HepG2 (cell line): ENCODE data around the gene CDK5R1. TPM values are rescaled to one million over a fixed set of nuclear protein-coding genes. Genes with fewer than 3 reads are reported as not detected.

Experiments
- ATAC-seq: fragments of 200-7000 bp; cut with Tn5 transposase; 3 replicates; pipeline ENCODE4 v1.9.1; 2020; ENCODE audit warnings: mild to moderate bottlenecking, moderate library complexity
- BruUV-seq: library from RNA; stranded (reverse); fragments of 400-500 nt; replicated peaks from 2 replicates; lab custom pipeline; 2021; lab: Mats Ljungman, UMichigan
- CTCF ChIA-PET: fragments of 300-600 bp; formaldehyde crosslinking; extraction: SDS; loops from one replicate; lab custom pipeline; 2021; ENCODE audit warnings: low total read pairs, inconsistent platforms, low intra/inter-chr PET ratio; lab: Yijun Ruan, JAX
- POLR2A ChIA-PET: fragments of 350-600 bp; sonication (Branson Sonifier 250); formaldehyde crosslinking; loops from one replicate; lab custom pipeline; 2020; ENCODE audit warnings: antibody characterized with exemption, inconsistent platforms; lab: Yijun Ruan, JAX
- DNase-seq: peaks from one replicate; pipeline ENCODE4 v3.0.0-alpha.2; 2015; ENCODE audit warnings: low spot score
- FAIRE-seq: peaks from 3 replicates; lab custom pipeline; 2011; peaks lifted over from hg19 to GRCh38; lab: Jason Lieb, UNC
- H2AFZ ChIP-seq: one replicate; pipeline ENCODE4 v1.6.1; 2011; ENCODE audit warnings: low read length, inconsistent platforms
- H3K27ac ChIP-seq: fragments of 300-600 bp; 3 replicates; pipeline ENCODE4 v1.8.0; 2011; ENCODE audit warnings: mixed run types, mild to moderate bottlenecking, mixed read lengths, low read length, inconsistent platforms; ENCODE audit not compliant: insufficient read depth; ENCODE audit errors: extremely low read length
- H3K27me3 ChIP-seq, 2 experiments: fragments of 200-600 bp in 1 of 2; 2 replicates in 1 of 2; 3 replicates in 1 of 2; pipeline versions ENCODE4 v1.6.0 to v1.8.0; 2011; ENCODE audit warnings: low read length in 2 of 2, mild to moderate bottlenecking in 2 of 2, moderate library complexity in 2 of 2, inconsistent platforms in 1 of 2; ENCODE audit not compliant: insufficient read depth in 2 of 2, control insufficient read depth in 1 of 2
- H3K36me3 ChIP-seq, 2 experiments: fragments of 200-600 bp in 1 of 2; replicated peaks in 1 of 2; 2 replicates in 1 of 2; 3 replicates in 1 of 2; pipeline versions ENCODE4 v1.5.1 to v1.8.0; 2011; ENCODE audit warnings: low read length in 2 of 2, inconsistent platforms in 1 of 2; ENCODE audit not compliant: insufficient read depth in 2 of 2, control insufficient read depth in 1 of 2
- H3K4me1 ChIP-seq: 2 replicates; pipeline ENCODE4 v1.5.1; 2012; ENCODE audit warnings: low read length, inconsistent platforms; ENCODE audit not compliant: insufficient read depth
- H3K4me2 ChIP-seq: 2 replicates; pipeline ENCODE4 v1.6.0; 2011; ENCODE audit warnings: low read depth, low read length, inconsistent platforms
- H3K4me3 ChIP-seq, 3 experiments: fragments of 200-600 bp in 1 of 3; sonication (generic), shearing (Covaris generic) in 1 of 3; replicated peaks in 1 of 3; 2 replicates each; pipeline ENCODE4 v1.5.1; 2011 to 2016; ENCODE audit warnings: low read length in 3 of 3, inconsistent platforms in 2 of 3, low read depth in 2 of 3, mild to moderate bottlenecking in 2 of 3, control low read depth in 1 of 3, mixed read lengths in 1 of 3; ENCODE audit not compliant: insufficient read depth in 1 of 3
- H3K79me2 ChIP-seq: one replicate; pipeline ENCODE4 v1.6.1; 2011; ENCODE audit warnings: low read length, inconsistent platforms; ENCODE audit not compliant: insufficient read depth
- H3K9ac ChIP-seq: 2 replicates; pipeline ENCODE4 v1.6.0; 2011; ENCODE audit warnings: mild to moderate bottlenecking, low read depth, low read length, inconsistent platforms; ENCODE audit not compliant: insufficient read depth
- H3K9me3 ChIP-seq: 2 replicates; pipeline ENCODE4 v1.5.1; 2012; ENCODE audit warnings: mild to moderate bottlenecking, low read length
- H4K20me1 ChIP-seq: 2 replicates; pipeline ENCODE4 v1.6.0; 2011; ENCODE audit warnings: inconsistent platforms, mild to moderate bottlenecking, low read length, moderate library complexity; ENCODE audit not compliant: insufficient read depth
- DNMT3B ChIP-seq: conservative IDR thresholded peaks from 2 replicates; pipeline ENCODE4 v1.6.1; 2016; ENCODE audit warnings: missing biosample characterization, control low read depth
- RBAK ChIP-seq: sonication (generic); formaldehyde crosslinking; IDR thresholded peaks from 2 replicates; pipeline ENCODE4 v1.5.1; 2020; ENCODE audit warnings: mild to moderate bottlenecking, missing genetic modification reagents
- ZFP37 ChIP-seq: sonication (generic); formaldehyde crosslinking; IDR thresholded peaks from 2 replicates; pipeline ENCODE4 v1.4.0; 2020; ENCODE audit warnings: missing genetic modification reagents, borderline replicate concordance
- ZNF234 ChIP-seq: sonication (generic); formaldehyde crosslinking; conservative IDR thresholded peaks from 2 replicates; pipeline ENCODE4 v1.5.1; 2020; ENCODE audit warnings: mild to moderate bottlenecking, missing genetic modification reagents
- ZNF24 ChIP-seq: fragments of 450-650 bp; IDR thresholded peaks from 2 replicates; pipeline ENCODE4 v1.6.1; 2017; ENCODE audit warnings: antibody characterized with exemption, mild to moderate bottlenecking
- ZNF326 ChIP-seq: sonication (generic); formaldehyde crosslinking; IDR thresholded peaks from 2 replicates; pipeline ENCODE4 v1.4.0; 2020; ENCODE audit warnings: missing genetic modification reagents, borderline replicate concordance
- ZNF543 ChIP-seq: sonication (generic); formaldehyde crosslinking; IDR thresholded peaks from 2 replicates; pipeline ENCODE4 v1.4.0; 2020; ENCODE audit warnings: mild to moderate bottlenecking, missing genetic modification reagents
- ZSCAN21 ChIP-seq: sonication (generic); formaldehyde crosslinking; IDR thresholded peaks from 2 replicates; pipeline ENCODE4 v1.8.0; 2022; ENCODE audit warnings: mild to moderate bottlenecking, missing genetic modification reagents, moderate library complexity, borderline replicate concordance
- WGBS: methylation state at CpG from one replicate; pipeline ENCODE4 v1.1.6; 2017; ENCODE audit warnings: low lambda C conversion rate; 5-methylcytosine and 5-hydroxymethylcytosine counted together
- in situ Hi-C: cut with HindIII; loops from 2 replicates; pipeline ENCODE4 v1.10.0; 2017; ENCODE audit warnings: low pct_unique_long_range_greater_than_20kb; ENCODE audit not compliant: extremely low pct_ligation_motif_present
- intact Hi-C: fragments of 100-400 bp; cut with micrococcal nuclease; formaldehyde crosslinking; loops from one replicate; pipeline ENCODE4 v1.10.0; 2022; ENCODE audit not compliant: unreplicated experiment
- polyA plus RNA-seq, 8 experiments: library from polyadenylated mRNA; depleted of rRNA in 3 of 8; stranded (reverse) in 7 of 8; unstranded in 1 of 8; fragments of >200 nt; fragmentation: Illumina TruSeq in 4 of 8; extraction: Trizol in 4 of 8; gene quantifications; 2 replicates each; pipeline versions ENCODE4 v1.2.1 to v1.2.3, GENCODE V29; 2011 to 2016; ENCODE audit warnings: low read depth in 4 of 8, missing spikeins in 1 of 8, mixed read lengths in 1 of 8; ENCODE audit not compliant: insufficient read depth in 1 of 8
- total RNA-seq, 5 experiments: library from RNA; depleted of rRNA; stranded (reverse); fragments of >200 nt; fragmentation: Illumina TruSeq; extraction: Trizol; gene quantifications; 2 replicates each; pipeline ENCODE4 v1.2.3, GENCODE V29; 2016; ENCODE audit warnings: low read depth in 1 of 5
- TF ChIP-seq, protein P1 (sequence below): sonication (generic); formaldehyde crosslinking; IDR thresholded peaks from 2 replicates; pipeline ENCODE4 v1.4.0; 2020; ENCODE audit warnings: missing genetic modification reagents, mild to moderate bottlenecking, borderline replicate concordance
- TF ChIP-seq, protein P2 (sequence below): IDR thresholded peaks from 2 replicates; pipeline ENCODE4 v1.6.1; 2016; ENCODE audit warnings: missing compliant biosample characterization, missing genetic modification reagents, borderline replicate concordance

The CDK5R1 gene
- total and polyA plus RNA-seq, 2 of the 13 experiments (the other 11 are each of a cell fraction or from before 2014, with no cell fraction given): 1.1 to 3.9 TPM

DNA sequence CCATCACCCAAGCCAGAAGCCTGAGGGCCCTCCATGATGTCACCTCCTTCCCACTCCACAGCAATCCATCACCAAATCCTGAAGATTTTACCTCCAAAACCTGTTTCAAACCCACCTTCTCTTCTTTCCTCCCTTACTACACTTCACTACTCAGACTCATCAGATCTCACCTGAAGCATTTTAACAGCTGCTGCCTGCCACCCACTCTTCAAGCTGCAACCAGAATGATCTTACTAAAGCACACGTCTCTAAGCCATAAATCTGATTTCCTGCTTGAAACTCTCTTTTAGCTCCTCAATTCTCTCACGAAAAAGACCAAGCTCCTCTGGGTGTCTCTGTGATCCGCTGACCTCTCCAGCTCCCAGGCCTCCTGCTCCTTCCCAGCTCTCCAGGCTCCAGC lies 46.5 kb downstream of the CDK5R1 start:
- no peak for DNase-seq
- ATAC-seq: no peak
- H3K9me3 ChIP-seq: no peaks in the 10 kb centered on the region
- intact Hi-C loops: no loop called here
- no peak overlapping the region for H3K4me3 ChIP-seq
- H3K79me2 ChIP-seq: no peaks in the 10 kb centered on the region
- POLR2A ChIA-PET: no interaction called here
- no peak for FAIRE-seq
- H4K20me1 ChIP-seq: no peaks in the 10 kb centered on the region
- no peak overlapping the region for H3K9ac ChIP-seq
- no TSS peak for BruUV-seq
- in situ Hi-C loops: no loop called here
- H3K36me3 ChIP-seq: no peaks in the 10 kb centered on the region
- no peaks in the 10 kb centered on the region for H3K27me3 ChIP-seq
- CTCF ChIA-PET: no interaction called here
- no peak overlapping the region for H3K4me2 ChIP-seq
- 0 out of 2 replicates have a peak, but pooled peaks cover 11% of the 10 kb centered on the region for H3K4me1 ChIP-seq
- 91% methylated on average over 3 of the region's 3 CpGs for WGBS
- no peak overlapping the region for H3K27ac ChIP-seq
- H2AFZ ChIP-seq: no peak overlapping the region
- TF ChIP-seq ZNF234 (CRISPR knock-in tag): no peak
- no peak for TF ChIP-seq DNMT3B (CRISPR knock-in tag)
- no peak for TF ChIP-seq ZNF326
- TF ChIP-seq ZSCAN21 (CRISPR knock-in tag): no peak
- TF ChIP-seq, protein P1, sequence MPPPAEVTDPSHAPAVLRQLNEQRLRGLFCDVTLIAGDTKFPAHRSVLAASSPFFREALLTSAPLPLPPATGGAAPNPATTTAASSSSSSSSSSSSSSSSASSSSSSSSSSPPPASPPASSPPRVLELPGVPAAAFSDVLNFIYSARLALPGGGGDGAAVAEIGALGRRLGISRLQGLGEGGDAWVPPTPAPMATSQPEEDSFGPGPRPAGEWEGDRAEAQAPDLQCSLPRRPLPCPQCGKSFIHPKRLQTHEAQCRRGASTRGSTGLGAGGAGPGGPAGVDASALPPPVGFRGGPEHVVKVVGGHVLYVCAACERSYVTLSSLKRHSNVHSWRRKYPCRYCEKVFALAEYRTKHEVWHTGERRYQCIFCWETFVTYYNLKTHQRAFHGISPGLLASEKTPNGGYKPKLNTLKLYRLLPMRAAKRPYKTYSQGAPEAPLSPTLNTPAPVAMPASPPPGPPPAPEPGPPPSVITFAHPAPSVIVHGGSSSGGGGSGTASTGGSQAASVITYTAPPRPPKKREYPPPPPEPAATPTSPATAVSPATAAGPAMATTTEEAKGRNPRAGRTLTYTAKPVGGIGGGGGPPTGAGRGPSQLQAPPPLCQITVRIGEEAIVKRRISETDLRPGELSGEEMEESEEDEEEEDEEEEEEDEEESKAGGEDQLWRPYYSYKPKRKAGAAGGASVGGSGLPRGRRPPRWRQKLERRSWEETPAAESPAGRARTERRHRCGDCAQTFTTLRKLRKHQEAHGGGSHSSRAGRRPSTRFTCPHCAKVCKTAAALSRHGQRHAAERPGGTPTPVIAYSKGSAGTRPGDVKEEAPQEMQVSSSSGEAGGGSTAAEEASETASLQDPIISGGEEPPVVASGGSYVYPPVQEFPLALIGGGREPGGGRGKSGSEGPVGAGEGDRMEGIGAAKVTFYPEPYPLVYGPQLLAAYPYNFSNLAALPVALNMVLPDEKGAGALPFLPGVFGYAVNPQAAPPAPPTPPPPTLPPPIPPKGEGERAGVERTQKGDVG: no peak
- TF ChIP-seq, protein P2, sequence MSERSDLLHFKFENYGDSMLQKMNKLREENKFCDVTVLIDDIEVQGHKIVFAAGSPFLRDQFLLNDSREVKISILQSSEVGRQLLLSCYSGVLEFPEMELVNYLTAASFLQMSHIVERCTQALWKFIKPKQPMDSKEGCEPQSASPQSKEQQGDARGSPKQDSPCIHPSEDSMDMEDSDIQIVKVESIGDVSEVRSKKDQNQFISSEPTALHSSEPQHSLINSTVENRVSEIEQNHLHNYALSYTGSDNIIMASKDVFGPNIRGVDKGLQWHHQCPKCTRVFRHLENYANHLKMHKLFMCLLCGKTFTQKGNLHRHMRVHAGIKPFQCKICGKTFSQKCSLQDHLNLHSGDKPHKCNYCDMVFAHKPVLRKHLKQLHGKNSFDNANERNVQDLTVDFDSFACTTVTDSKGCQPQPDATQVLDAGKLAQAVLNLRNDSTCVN (CRISPR knock-in tag): no peak
- TF ChIP-seq ZNF24: no peak
- no peak for TF ChIP-seq ZNF543 (CRISPR knock-in tag)
- no peak for TF ChIP-seq ZFP37 (CRISPR knock-in tag)
- no peak for TF ChIP-seq RBAK (CRISPR knock-in tag)
